ENCODE data around the gene TECTB.

TECTB gene

GRCh38 chr10:112349521-112350085 lies 66.4 kb downstream of the TECTB start:
- DNase-seq = no peak

- DNase-seq = no peak
Measured at GRCh38 chr10:112351146-112351545, 67.9 kb downstream of the TECTB start.

- no peak for DNase-seq
Measured at GRCh38 chr10:112352044-112352443, 68.8 kb downstream of the TECTB start.

- DNase-seq = no peak
Measured at GRCh38 chr10:112353046-112353445, 69.8 kb downstream of the TECTB start.
